WTC11 (cell line): Measurements from ENCODE around the gene PODN.

Experiments used
- ATF2 ChIP-seq: sonication (generic); formaldehyde crosslinking; IDR thresholded peaks from 2 replicates; pipeline ENCODE4 v1.8.1; 2022; ENCODE audit warnings: low read depth, missing genetic modification reagents, borderline replicate concordance
- CTCF ChIP-seq: fragments of 200-600 bp; IDR thresholded peaks from 2 replicates; pipeline ENCODE4 v1.8.0; 2022; ENCODE audit warnings: antibody characterized with exemption
- E2F5 ChIP-seq: sonication (generic); formaldehyde crosslinking; IDR thresholded peaks from 2 replicates; pipeline ENCODE4 v1.8.1; 2022; ENCODE audit warnings: mild to moderate bottlenecking, moderate library complexity, missing genetic modification reagents
- ELF4 ChIP-seq: sonication (generic); formaldehyde crosslinking; IDR thresholded peaks from 2 replicates; pipeline ENCODE4 v1.8.1; 2022; ENCODE audit warnings: low read depth, mild to moderate bottlenecking, moderate library complexity, missing genetic modification reagents
- EMX1 ChIP-seq: fragments of 250-450 bp; sonication (Bioruptor Pico); IDR thresholded peaks from 2 replicates; pipeline ENCODE4 v1.8.0; 2021; ENCODE audit warnings: mild to moderate bottlenecking
- FOXP1 ChIP-seq: sonication (generic); formaldehyde crosslinking; IDR thresholded peaks from 2 replicates; pipeline ENCODE4 v1.8.0; 2022; ENCODE audit warnings: missing genetic modification reagents, mild to moderate bottlenecking, moderate library complexity, borderline replicate concordance
- FOXP4 ChIP-seq: sonication (generic); formaldehyde crosslinking; IDR thresholded peaks from 2 replicates; pipeline ENCODE4 v1.8.0; 2022; ENCODE audit warnings: mild to moderate bottlenecking, missing genetic modification reagents
- MAX ChIP-seq: sonication (generic); formaldehyde crosslinking; IDR thresholded peaks from 2 replicates; pipeline ENCODE4 v1.8.0; 2022; ENCODE audit warnings: mild to moderate bottlenecking, missing genetic modification reagents
- NR3C1 ChIP-seq: sonication (generic); formaldehyde crosslinking; conservative IDR thresholded peaks from 2 replicates; pipeline ENCODE4 v1.8.1; 2023; ENCODE audit warnings: low read depth, mild to moderate bottlenecking, missing genetic modification reagents
- TEAD1 ChIP-seq: sonication (generic); formaldehyde crosslinking; IDR thresholded peaks from 2 replicates; pipeline ENCODE4 v1.8.0; 2022; ENCODE audit warnings: mild to moderate bottlenecking, missing genetic modification reagents
- USF1 ChIP-seq: sonication (generic); formaldehyde crosslinking; IDR thresholded peaks from 2 replicates; pipeline ENCODE4 v1.8.0; 2022; ENCODE audit warnings: mild to moderate bottlenecking, missing genetic modification reagents
- USF2 ChIP-seq: sonication (generic); formaldehyde crosslinking; IDR thresholded peaks from 2 replicates; pipeline ENCODE4 v1.8.1; 2023; ENCODE audit warnings: mild to moderate bottlenecking, missing genetic modification reagents, moderate library complexity

GRCh38 chr1:53091841-53092645 lies 30.0 kb downstream of the PODN start:
- TF ChIP-seq MAX, result no peak
- TF ChIP-seq CTCF, result no peak
- TF ChIP-seq EMX1 (CRISPR knock-in tag), result no peak
- no peak for TF ChIP-seq ATF2 (CRISPR knock-in tag)
- no peak for TF ChIP-seq USF2 (CRISPR knock-in tag)
- TF ChIP-seq FOXP4, result no peak
- no peak for TF ChIP-seq USF1 (CRISPR knock-in tag)
- TF ChIP-seq NR3C1 (CRISPR knock-in tag), result no peak
- no peak for TF ChIP-seq ELF4 (CRISPR knock-in tag)
- TF ChIP-seq FOXP1 (CRISPR knock-in tag), result no peak
- TF ChIP-seq E2F5 (CRISPR knock-in tag), result no peak
- TF ChIP-seq TEAD1 (CRISPR knock-in tag), result no peak
